ENCODE results near the gene SPZ1. TPM values are rescaled to one million over a fixed set of nuclear protein-coding genes. Genes with fewer than 3 reads are reported as not detected.
"Not testable (repeated sequence)": the region's sequence is repeated elsewhere in the genome, so short reads cannot be mapped to it uniquely, and the experiment has no call there.

SPZ1 gene
- total and polyA plus RNA-seq, 12 donors: not detected

DNA sequence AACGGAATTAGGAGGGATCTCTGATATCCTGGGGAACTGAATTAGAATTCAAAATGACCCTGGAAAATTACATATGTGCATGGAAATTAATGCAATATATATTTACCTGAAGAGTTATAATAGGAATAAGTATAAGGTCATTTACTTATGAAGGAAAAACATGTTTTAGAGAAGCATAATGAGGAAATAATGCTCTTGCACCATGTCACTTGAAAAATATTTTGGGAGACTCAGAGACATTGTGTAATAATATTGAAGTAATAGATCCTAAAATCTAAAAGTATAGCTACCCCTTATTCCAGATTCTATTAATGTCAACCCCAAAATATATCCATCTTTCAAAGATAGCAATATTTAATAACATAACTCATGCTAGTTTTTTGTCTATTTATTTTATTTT, 28.4 kb downstream of the SPZ1 start:
- intact Hi-C loops (cut with DNase I): no loop called here

DNA sequence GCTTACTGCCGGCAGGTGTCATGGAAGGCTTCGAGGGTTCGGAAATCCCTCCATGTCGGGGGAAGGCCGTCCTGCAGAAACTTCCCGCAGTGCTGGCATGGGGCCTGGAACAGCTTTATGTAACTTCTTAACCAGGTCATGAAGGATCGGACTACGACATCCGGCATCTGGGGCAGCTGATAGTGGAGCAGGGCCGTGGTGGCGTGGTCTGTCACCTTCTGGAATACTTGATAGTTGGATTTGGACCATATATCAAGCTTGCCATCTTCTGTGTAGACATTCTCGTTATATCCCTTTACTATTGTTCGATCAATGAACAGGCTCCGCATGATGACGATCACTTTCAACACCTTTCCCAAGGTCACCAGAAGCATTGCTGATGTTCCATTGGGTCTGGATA, 31.2 kb downstream of the SPZ1 start:
- H3K27me3 ChIP-seq; intact Hi-C loops (cut with DNase I); ATAC-seq; H3K4me1 ChIP-seq; H3K4me3 ChIP-seq; H3K27ac ChIP-seq; H3K9me3 ChIP-seq; DNase-seq; H3K36me3 ChIP-seq: not testable (repeated sequence)
- 86 to 92% methylated on average over 15 of the region's 15 CpGs for WGBS, 2 donors

More for the DNA sequence above, 28.4 kb downstream of the SPZ1 start:
- no peak overlapping the region for H3K27ac ChIP-seq
- H3K4me1 ChIP-seq: no peaks in the 10 kb centered on the region
- TF ChIP-seq, protein P1, sequence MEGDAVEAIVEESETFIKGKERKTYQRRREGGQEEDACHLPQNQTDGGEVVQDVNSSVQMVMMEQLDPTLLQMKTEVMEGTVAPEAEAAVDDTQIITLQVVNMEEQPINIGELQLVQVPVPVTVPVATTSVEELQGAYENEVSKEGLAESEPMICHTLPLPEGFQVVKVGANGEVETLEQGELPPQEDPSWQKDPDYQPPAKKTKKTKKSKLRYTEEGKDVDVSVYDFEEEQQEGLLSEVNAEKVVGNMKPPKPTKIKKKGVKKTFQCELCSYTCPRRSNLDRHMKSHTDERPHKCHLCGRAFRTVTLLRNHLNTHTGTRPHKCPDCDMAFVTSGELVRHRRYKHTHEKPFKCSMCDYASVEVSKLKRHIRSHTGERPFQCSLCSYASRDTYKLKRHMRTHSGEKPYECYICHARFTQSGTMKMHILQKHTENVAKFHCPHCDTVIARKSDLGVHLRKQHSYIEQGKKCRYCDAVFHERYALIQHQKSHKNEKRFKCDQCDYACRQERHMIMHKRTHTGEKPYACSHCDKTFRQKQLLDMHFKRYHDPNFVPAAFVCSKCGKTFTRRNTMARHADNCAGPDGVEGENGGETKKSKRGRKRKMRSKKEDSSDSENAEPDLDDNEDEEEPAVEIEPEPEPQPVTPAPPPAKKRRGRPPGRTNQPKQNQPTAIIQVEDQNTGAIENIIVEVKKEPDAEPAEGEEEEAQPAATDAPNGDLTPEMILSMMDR (IDR thresholded peaks at IDR 0.05): no peak
- 38 to 67% methylated on average over 1 of the region's 1 CpG for WGBS, 2 donors
- no peaks in the 10 kb centered on the region for H3K9me3 ChIP-seq
- no peak for DNase-seq
- no peak overlapping the region for H3K4me3 ChIP-seq
- H3K27me3 ChIP-seq: no peaks in the 10 kb centered on the region
- H3K36me3 ChIP-seq: no peaks in the 10 kb centered on the region
- no peak for ATAC-seq

DNA sequence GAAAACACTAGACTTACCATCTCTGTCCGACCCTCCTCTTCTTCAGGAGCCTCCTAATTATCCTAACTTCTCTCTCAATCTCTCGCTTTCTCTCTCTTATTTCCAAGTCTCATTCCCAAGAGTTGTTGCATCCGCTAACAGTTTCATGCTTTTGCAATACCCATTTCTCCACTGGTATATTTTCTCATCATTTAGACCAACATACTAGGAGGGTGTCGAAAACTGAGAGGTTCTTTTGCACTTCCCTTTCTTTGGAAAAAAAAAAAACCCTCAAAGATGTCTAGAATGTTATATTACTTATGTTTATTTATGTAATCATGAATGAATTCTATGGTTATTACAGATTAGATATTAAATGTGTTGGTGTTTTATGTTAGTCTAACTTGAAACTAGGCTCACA, 35.9 kb downstream of the SPZ1 start:
- ATAC-seq (no peak), DNase-seq (no peak)
- Histone ChIP-seq H3K36me3 (no peaks in the 10 kb centered on the region), H3K4me1 (peaks cover 0 to 7% (median 0%) of the 10 kb centered on the region in 9 donors), H3K27ac (no peak overlapping the region), H3K4me3 (no peak overlapping the region), H3K9me3 (no peaks in the 10 kb centered on the region), H3K27me3 (no peaks in the 10 kb centered on the region)
- TF ChIP-seq, protein P1 (IDR thresholded peaks at IDR 0.05): no peak
- intact Hi-C loops (cut with DNase I): no loop called here
- 83 to 93% methylated on average over 4 of the region's 4 CpGs for WGBS, 2 donors

DNA sequence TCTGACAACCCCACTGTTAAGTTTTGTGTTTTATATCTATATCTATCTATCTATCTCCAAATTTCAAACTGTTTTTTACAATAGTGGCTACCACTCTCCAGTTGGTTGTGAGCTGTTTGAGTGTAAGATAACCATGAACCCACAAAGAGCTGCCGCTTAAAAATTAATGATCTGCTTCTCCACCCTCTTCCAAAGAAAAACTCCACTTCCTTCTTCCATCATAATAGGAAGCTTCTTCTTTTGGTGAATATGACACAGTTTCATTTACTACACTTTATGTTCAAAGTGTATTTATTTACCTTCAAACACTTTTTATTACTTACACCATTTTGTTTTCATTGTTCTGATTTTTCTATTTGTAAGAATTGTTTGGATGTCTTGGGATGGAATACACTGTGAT, 37.9 kb downstream of the SPZ1 start:
- DNase-seq (no peak), ATAC-seq (no peak)
- TF ChIP-seq, protein P1 (IDR thresholded peaks at IDR 0.05): no peak
- Histone ChIP-seq H3K27ac (no peak overlapping the region), H3K27me3 (no peaks in the 10 kb centered on the region), H3K9me3 (no peaks in the 10 kb centered on the region), H3K4me1 (peaks cover 0 to 7% (median 0%) of the 10 kb centered on the region in 9 donors), H3K36me3 (no peaks in the 10 kb centered on the region), H3K4me3 (no peak overlapping the region)
- WGBS, 2 donors: 88 to 89% methylated on average over 1 of the region's 1 CpG
- intact Hi-C loops (cut with DNase I): no loop called here

DNA sequence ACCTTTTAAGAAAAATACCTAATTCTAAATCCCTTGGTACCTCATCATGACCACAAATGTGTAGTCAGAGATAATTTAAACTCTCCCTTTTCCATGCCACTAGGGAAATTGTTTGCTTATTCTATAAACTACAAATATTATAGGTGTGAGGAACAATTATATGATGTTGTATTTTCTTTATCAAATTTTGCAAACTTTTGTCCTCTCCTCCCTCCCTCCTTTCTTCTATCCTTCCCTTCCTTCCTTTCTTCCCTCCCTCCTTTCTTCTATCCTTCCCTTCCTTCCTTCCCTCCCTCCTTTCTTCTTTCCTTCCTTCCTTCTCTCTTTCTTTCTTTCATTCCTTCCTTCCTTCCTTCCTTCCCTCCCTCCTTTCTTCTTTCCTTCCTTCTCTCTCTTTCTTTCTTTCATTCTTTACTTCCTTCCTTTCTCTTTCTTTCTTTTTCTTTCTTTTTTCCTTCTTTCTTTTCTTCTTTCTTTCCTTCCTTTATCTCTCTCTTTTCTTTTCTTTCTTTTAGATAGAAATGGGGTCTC, 41.2 kb downstream of the SPZ1 start:
- peaks cover 0 to 3% (median 0%) of the 10 kb centered on the region in 7 donors for H3K27me3 ChIP-seq
- H3K4me3 ChIP-seq: no peak overlapping the region
- TF ChIP-seq, protein P1 (IDR thresholded peaks at IDR 0.05): no peak
- no peak for ATAC-seq
- intact Hi-C loops (cut with DNase I): no loop called here
- no peak for DNase-seq
- no peak overlapping the region for H3K27ac ChIP-seq
- no peaks in the 10 kb centered on the region for H3K9me3 ChIP-seq
- no peaks in the 10 kb centered on the region for H3K36me3 ChIP-seq
- peaks cover 0 to under 1% (median 0%) of the 10 kb centered on the region in 9 donors for H3K4me1 ChIP-seq
